HG03280 (cell line): ENCODE measurements around the gene DFFB.

Experiments used
- ATAC-seq: cut with Tn5 transposase; IDR thresholded peaks from one replicate; pipeline ENCODE4 v1.9.1; 2021; ENCODE audit warnings: mild to moderate bottlenecking, moderate library complexity; ENCODE audit not compliant: unreplicated experiment

The DFFB gene

DNA sequence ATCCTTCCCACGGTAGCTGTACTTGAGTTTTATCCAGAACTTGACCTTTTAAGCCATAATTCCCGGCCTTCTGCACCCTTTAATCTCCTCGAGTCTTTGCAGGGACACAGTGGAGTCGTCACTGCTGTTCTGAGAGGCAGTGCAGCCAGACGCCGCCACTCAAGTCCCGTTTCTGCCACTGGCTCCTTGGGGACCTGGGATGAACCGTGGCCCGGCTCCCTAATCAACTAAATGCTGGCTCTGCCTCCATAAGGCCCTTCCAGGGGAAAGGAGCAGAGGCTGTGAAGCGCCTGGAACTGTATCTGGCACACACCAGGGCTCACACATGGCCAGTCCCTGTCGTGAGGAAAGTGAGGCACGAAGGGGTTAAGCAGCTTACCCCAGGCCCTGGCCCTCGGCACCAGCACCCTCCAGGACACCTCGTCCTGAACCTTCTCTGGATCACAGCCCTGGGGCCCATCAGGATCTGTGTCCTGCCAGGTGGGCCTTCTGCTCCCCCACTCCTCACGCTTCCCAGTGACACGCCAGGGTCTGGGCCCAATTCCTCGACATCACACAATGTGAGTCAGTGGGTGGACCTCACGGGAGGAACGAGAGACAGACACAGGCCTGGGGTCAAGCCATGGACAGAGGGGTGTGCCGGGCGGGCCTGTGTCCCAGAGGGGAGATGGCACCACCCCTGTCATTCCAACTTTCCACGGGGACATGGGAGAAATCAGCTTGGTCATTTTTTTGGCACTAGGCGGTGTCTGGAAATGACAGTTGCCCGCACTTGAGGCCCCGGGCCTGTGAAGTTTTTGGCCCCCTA, 66.3 kb downstream of the DFFB start:
- no peak for ATAC-seq

DNA sequence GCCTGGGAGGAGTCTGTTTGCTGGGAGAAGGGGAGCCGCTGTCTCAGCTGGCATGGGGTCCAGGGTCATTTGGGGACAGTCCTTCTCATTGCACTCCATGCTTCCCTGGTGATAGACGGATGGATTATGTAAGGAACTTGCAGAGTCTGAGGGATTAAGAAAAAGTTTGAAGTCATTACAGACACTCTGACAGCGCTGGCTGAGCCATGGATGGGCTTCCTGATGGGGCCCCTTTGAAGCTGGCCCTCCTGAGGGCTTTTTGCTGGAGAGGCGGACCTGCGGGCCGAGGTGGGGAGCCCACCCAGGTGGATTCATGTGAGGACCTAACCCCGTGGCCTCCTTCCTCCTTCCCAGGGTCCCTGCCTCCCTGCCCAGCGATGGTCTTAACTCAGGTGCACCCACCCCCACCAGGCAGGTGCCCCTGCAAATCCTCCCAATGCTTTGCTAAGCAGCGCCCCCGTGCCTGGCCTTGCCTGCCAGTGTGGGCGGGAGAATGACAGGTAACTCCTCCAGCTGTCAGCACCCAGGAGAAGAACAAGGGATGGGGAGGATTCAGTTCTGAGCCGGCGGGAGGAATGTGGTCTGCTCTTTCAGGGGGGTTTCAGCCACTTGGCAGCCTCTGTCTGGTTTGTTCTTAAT, 67.0 kb downstream of the DFFB start:
- ATAC-seq, result no peak

DNA sequence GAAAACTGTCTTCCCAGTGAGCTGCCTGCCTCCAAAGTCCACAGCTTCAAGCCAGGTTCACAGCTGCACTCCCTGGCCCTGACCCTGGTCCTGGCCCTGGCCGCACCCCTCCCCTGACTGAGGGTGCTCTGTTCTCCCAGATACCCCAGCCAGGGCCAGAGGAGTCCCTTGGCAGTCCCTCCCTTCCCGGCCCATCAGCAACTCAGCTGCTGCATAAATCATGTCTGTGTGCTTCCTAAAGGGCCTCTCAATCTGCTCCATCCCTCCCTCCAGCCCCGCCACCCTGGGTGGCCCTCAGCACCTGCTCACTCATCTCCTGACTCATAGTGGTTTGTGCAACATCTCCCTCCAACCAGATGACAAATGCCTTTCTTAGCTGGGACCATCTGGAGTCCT, 67.5 kb downstream of the DFFB start:
- no peak for ATAC-seq

DNA sequence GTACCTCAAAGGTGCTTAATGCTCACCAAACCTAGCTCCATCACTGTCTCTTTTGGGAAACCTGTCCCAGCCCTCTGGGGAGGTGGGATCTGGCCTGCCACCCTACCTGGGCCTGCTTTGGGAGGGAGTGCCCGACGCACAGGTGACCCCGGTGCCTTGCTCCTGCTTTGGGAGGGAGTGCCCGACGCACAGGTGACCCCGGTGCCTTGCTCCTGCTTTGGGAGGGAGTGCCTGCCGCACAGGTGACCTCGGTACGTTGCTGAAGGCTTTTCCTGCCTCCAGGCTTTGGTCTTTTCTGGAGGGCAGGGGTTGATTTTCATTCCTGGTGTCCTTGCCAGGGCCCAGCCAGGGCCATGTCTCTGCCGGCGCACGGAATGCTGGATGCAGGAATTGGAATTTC, 68.0 kb downstream of the DFFB start:
- no peak for ATAC-seq

- no peak for ATAC-seq
These were observed 68.5 kb downstream of the DFFB start for GRCh38 chr1:3925762-3926161.

DNA sequence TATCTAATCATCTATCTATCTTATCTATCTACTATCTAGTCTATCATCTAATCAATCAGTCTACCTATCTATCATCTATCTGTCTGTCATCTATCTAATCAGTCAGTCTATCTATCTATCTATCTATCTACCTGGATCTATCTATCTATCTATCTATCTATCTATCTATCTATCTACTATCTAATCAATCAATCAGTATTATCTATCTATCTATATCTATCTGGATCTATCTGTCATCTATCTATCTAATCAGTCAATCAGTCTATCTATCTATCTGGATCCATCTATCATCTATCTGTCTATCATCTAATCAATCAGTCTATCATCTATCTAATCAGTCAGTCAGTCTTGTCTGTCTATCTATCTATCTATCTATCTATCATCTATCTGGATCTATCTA, 69.7 kb downstream of the DFFB start:
- no peak for ATAC-seq

DNA sequence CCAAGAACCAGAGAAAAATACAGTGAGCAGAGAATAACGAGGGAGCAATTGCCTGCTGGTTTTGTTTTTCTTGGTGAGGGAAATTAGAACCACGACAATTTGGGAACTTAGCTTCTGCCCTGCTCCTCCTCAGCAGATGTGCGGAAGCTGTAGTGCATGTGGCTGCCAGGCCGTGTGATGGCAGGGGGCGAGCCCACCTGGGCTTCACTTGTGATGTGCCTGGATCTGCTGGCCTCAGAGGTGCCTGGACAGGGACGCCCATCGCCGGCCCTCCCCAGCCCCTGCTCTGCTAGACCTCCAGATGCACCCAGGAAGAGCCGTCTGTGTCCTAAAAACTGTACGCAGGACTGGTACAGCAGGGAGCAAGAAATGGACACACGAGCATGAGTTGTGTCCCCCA, 71.3 kb downstream of the DFFB start:
- no peak for ATAC-seq

DNA sequence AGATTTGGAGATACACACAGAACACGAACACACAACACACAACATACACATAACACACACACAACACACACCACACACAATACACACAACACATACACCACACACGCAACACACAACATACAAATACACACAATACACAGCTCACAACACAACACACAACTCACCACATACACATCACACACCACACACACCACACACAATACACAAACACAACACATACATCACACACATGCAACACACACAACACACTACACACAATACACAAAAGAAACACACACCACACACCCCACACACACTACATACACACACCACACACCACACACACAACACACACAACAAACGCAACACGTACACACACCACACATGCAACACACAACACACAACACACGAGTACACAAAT, 71.8 kb downstream of the DFFB start:
- ATAC-seq, result no peak

DNA sequence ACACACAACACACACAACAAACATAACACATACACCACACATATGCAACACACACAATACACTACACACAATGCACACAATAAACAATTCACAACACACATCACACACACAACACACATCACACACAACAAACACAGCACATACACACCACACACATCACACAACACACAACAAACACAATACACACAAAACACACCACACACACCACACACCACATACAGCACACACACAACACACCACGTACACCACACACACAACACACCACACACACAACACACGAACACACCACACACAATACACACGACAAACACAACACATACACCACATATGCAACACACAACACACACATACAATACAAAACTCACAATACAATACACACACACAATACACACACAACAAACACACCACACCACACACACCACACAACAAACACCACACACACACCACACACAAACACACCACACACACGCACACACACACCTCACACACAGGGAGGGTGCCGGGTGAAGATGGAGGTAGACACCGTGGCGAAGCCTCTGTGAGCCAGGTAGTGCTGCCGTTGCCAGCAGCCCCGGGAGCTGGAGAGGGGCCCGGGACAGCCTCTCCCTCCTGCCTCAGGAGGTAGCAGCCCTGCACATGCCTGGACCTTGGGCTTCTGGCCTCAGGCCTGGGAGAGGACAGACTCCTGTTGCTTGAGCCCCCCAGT, 73.2 kb downstream of the DFFB start:
- ATAC-seq, result no peak

DNA sequence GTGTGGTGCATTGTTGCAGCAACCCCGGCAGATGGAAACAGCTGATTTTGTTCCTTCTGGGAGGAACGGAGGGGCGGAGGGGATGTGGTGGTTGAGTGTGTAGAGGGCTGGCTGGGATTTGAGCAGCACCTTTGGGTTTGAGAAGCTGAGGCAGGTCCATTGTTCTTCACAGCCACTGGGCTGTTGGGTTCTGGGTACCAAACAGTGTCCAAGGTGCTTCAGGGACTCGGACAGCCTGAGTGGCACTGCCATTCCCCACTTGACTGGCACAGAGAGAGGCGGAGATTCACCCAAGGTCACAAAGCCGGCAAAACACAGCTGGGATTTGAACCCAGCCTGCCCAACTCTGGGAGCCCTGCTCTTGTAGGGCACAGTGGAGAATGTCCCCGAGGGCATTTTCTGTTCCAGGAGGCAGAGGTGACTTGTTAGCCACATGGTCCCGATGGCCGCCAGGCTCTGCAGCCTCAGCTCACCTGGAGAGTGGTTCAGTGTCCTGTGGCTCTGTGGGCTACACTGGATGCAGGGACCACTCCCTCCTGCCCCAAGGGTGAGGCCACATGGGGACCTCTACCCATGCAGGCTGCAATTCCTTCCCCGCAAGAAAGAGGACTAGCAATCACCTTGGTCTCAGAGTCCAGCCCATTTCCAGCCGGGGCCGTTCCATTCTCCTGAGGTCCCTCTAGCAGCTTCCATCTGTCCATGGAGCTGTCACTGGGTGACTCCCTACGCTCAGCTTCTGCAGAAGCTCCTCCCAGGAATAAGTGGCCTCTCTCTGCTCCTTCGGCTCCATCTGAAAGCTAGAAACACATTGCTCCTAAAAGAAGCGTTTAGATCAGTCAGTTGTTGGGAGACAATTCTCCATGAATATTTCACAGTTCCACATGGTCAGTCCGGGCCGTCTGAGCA, 74.0 kb downstream of the DFFB start:
- no peak for ATAC-seq

DNA sequence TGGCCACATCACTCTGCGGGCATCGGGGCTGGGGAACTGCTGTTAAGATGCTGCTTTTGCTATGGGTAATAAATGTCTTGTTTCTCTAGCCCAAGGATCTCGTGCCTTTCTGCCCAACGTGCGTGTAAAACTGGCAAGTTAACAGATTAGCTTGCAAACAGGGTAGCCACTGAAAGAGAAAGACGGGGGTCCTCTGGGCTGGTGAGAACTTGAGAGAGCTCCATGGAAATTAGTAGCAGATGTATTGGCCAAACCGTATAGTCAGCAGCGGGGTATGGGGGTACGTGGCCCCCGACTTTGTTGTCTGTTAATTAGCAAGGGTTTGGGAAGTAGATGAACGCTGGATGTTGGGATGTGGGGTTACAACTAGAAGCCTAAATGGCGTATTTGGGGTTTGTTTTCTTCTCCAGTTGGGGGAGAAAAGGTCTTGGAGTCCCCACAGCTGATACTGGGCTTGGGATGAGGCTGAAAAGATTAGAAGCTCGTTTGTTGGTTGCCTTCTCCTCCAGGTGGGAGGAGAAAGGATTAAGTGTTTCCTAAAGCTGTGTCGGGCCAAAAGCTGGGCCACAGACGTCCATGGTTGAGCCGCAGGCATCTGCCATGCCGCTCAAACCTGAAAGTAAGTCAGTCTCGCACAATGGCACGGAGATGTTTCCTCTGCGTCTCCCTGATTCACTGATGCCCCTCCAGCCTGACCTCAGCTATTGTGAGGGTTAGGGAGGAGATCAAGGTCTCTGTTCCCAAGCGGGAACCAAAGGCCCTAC, 75.1 kb downstream of the DFFB start:
- ATAC-seq, result no peak
